Cardiac septum (tissue), 1 donor: ENCODE results near the gene NEU4. TPM values are rescaled to one million over a fixed set of nuclear protein-coding genes. Genes with fewer than 3 reads are reported as not detected.

Experiments used
- total RNA-seq: library from RNA; stranded (reverse); fragmentation: NEBNext Ultra II Directional; extraction: Animal tissue kit (Norgen Biotek cat#: 25700); gene quantifications from one replicate; pipeline ENCODE4 v1.2.1, GENCODE V29; 2021
- donor health status: DM: no; HTN: no; CAD: no.

NEU4 gene
- total RNA-seq, 1 donor from 2014 or later = not detected

Other genes with a start within 250 kb of the NEU4 start
- 73.2 TPM for gene THAP4, start 172.0 kb upstream of the NEU4 start, total RNA-seq
- gene ATG4B, start 171.5 kb upstream of the NEU4 start, total RNA-seq = 46.4 TPM
- 10.5 TPM for gene DTYMK, start 122.4 kb upstream of the NEU4 start, total RNA-seq
- 14.9 TPM for gene ING5, start 107.2 kb upstream of the NEU4 start, total RNA-seq
- gene D2HGDH, start 74.6 kb upstream of the NEU4 start, total RNA-seq = 15.7 TPM
- gene GAL3ST2, start 32.4 kb upstream of the NEU4 start, total RNA-seq = not detected
- gene PDCD1, start 49.7 kb downstream of the NEU4 start, total RNA-seq = 2.0 TPM
- gene RTP5, start 60.5 kb downstream of the NEU4 start, total RNA-seq = 0.08 TPM